ENCODE results near the gene TPO. TPM values are rescaled to one million over a fixed set of nuclear protein-coding genes. Genes with fewer than 3 reads are reported as not detected.

TPO gene
- total RNA-seq, 1 experiment from 2014 or later, result not detected

- in situ Hi-C loops (cut with HindIII; ENCODE audit: low pct_unique_long_range_greater_than_20kb, low sequenced_read_pairs), result no loop called here
- no peak overlapping the region for H3K4me3 ChIP-seq (ENCODE audit: low read depth in 2 of 2, low read length in 2 of 2)
- H3K36me3 ChIP-seq (ENCODE audit: control insufficient read depth, insufficient read depth, low read length), result no peaks in the 10 kb centered on the region
- ATAC-seq (no peak), DNase-seq (ENCODE audit: low read depth, low spot score) (no peak)
- intact Hi-C loops (cut with micrococcal nuclease; ENCODE audit: unreplicated experiment), result no loop called here
- BruUV-seq (replicated peaks), result no TSS peak
- H3K9me3 ChIP-seq (ENCODE audit: control insufficient read depth, insufficient read depth, low read depth, low read length), result no peaks in the 10 kb centered on the region
- no peak overlapping the region for H3K27ac ChIP-seq (ENCODE audit: low read length)
- ChIA-PET CTCF (no interaction called here), POLR2A (no interaction called here)
- no peaks in the 10 kb centered on the region for H3K4me1 ChIP-seq (ENCODE audit: control insufficient read depth, insufficient read depth, low read length)
- no peaks in the 10 kb centered on the region; the same call in 1 of the 2 replicates for H3K27me3 ChIP-seq (ENCODE audit: control insufficient read depth, insufficient read depth, low read length)
- no peak for TF ChIP-seq SIN3A (IDR thresholded peaks at IDR 0.05; ENCODE audit: borderline replicate concordance, insufficient read depth, low read depth, low read length)
- no peak for TF ChIP-seq REST (IDR thresholded peaks at IDR 0.05; ENCODE audit: insufficient read depth in 1 of 2, low read depth in 2 of 2, low read length in 1 of 2)
- TF ChIP-seq CTCF (IDR thresholded peaks at IDR 0.05), result no peak
- no peak for TF ChIP-seq TCF7L2 (IDR thresholded peaks at IDR 0.05; ENCODE audit: low read depth, low read length)
- TF ChIP-seq POLR2AphosphoS5 (IDR thresholded peaks at IDR 0.05; ENCODE audit: low read depth, low read length), result no peak
Observed at GRCh38 chr2:1405967-1406366, 7.3 kb upstream of the TPO start.

GRCh38 chr2:1406434-1406833 lies 6.8 kb upstream of the TPO start:
- in situ Hi-C loops (cut with HindIII; ENCODE audit: low pct_unique_long_range_greater_than_20kb, low sequenced_read_pairs), result no loop called here
- ATAC-seq (no peak), DNase-seq (ENCODE audit: low read depth, low spot score) (no peak)
- Histone ChIP-seq H3K27ac (ENCODE audit: low read length) (no peak overlapping the region), H3K27me3 (ENCODE audit: control insufficient read depth, insufficient read depth, low read length) (no peaks in the 10 kb centered on the region; the same call in 1 of the 2 replicates), H3K36me3 (ENCODE audit: control insufficient read depth, insufficient read depth, low read length) (no peaks in the 10 kb centered on the region), H3K9me3 (ENCODE audit: control insufficient read depth, insufficient read depth, low read depth, low read length) (no peaks in the 10 kb centered on the region), H3K4me1 (ENCODE audit: control insufficient read depth, insufficient read depth, low read length) (no peaks in the 10 kb centered on the region), H3K4me3 (ENCODE audit: low read depth in 2 of 2, low read length in 2 of 2) (no peak overlapping the region)
- ChIA-PET POLR2A (no interaction called here), CTCF (no interaction called here)
- no TSS peak for BruUV-seq (replicated peaks)
- TF ChIP-seq SIN3A (IDR thresholded peaks at IDR 0.05; ENCODE audit: borderline replicate concordance, insufficient read depth, low read depth, low read length) (no peak), TCF7L2 (IDR thresholded peaks at IDR 0.05; ENCODE audit: low read depth, low read length) (no peak), POLR2AphosphoS5 (IDR thresholded peaks at IDR 0.05; ENCODE audit: low read depth, low read length) (no peak), REST (IDR thresholded peaks at IDR 0.05; ENCODE audit: insufficient read depth in 1 of 2, low read depth in 2 of 2, low read length in 1 of 2) (no peak), CTCF (IDR thresholded peaks at IDR 0.05) (no peak)
- intact Hi-C loops (cut with micrococcal nuclease; ENCODE audit: unreplicated experiment), result no loop called here

Data from Panc1 (cell line).